ENCODE data around the gene PALM2AKAP2. TPM values are rescaled to one million over a fixed set of nuclear protein-coding genes. Genes with fewer than 3 reads are reported as not detected.

The PALM2AKAP2 gene
- 15.0 TPM for polyA plus RNA-seq (2013, experiment 1 of 2)
- polyA plus RNA-seq (2013, experiment 2 of 2) = 15.5 TPM

- Histone ChIP-seq H3K27ac (ENCODE audit: low read depth, low read length, severe bottlenecking) (no peak within 1 kb of the TSS), H3K4me3 (ENCODE audit: extremely low read depth, insufficient read depth, low read length, poor library complexity, severe bottlenecking) (peak within 1 kb of the TSS; percentile 73), H3K36me3 (ENCODE audit: control insufficient read depth, insufficient read depth, low read length) (peaks cover 13% of the 10 kb centered on the region), H3K9me3 (ENCODE audit: control insufficient read depth, low read length) (no peaks in the 10 kb centered on the region), H3K4me1 (ENCODE audit: control insufficient read depth, insufficient read depth, low read length, poor library complexity, severe bottlenecking) (no peaks in the 10 kb centered on the region)
- 1 to 2% methylated on average over 44 to 75 of the region's 85 CpGs for WGBS, 2 experiments (ENCODE audit: insufficient coverage in 2 of 2)
These were observed at the start of gene PALM2AKAP2 for GRCh38 chr9:109779711-109780452. PALM2AKAP2 (plus strand) TSS chr9:109780198; CDS start chr9:109780489, 291 bp downstream.

- WGBS, 2 experiments (ENCODE audit: insufficient coverage in 2 of 2) = 90 to 94% methylated on average over 2 to 3 of the region's 3 CpGs
These were observed 49.8 kb upstream of the PALM2AKAP2 start for GRCh38 chr9:109730228-109730627.

GRCh38 chr9:109733690-109734089, 46.3 kb upstream of the PALM2AKAP2 start:
- WGBS, 2 experiments (ENCODE audit: insufficient coverage in 2 of 2) = 100% methylated on average over 1 of the region's 2 CpGs
- no peak overlapping the region for H3K27ac ChIP-seq (ENCODE audit: low read depth, low read length, severe bottlenecking)
- no peaks in the 10 kb centered on the region for H3K4me1 ChIP-seq (ENCODE audit: control insufficient read depth, insufficient read depth, low read length, poor library complexity, severe bottlenecking)
- H3K9me3 ChIP-seq (ENCODE audit: control insufficient read depth, low read length) = no peaks in the 10 kb centered on the region
- no peaks in the 10 kb centered on the region for H3K36me3 ChIP-seq (ENCODE audit: control insufficient read depth, insufficient read depth, low read length)
- no peak overlapping the region for H3K4me3 ChIP-seq (ENCODE audit: extremely low read depth, insufficient read depth, low read length, poor library complexity, severe bottlenecking)

More at GRCh38 chr9:109730228-109730627, 49.8 kb upstream of the PALM2AKAP2 start:
- H3K27ac ChIP-seq (ENCODE audit: low read depth, low read length, severe bottlenecking) = no peak overlapping the region
- no peaks in the 10 kb centered on the region for H3K4me1 ChIP-seq (ENCODE audit: control insufficient read depth, insufficient read depth, low read length, poor library complexity, severe bottlenecking)
- H3K9me3 ChIP-seq (ENCODE audit: control insufficient read depth, low read length) = no peaks in the 10 kb centered on the region
- H3K4me3 ChIP-seq (ENCODE audit: extremely low read depth, insufficient read depth, low read length, poor library complexity, severe bottlenecking) = no peak overlapping the region
- H3K36me3 ChIP-seq (ENCODE audit: control insufficient read depth, insufficient read depth, low read length) = no peaks in the 10 kb centered on the region

GRCh38 chr9:109734814-109735213, 45.2 kb upstream of the PALM2AKAP2 start:
- 48% methylated on average over 2 of the region's 2 CpGs; no CpG with 5 or more reads in 1 of the 2 experiments for WGBS, 2 experiments (ENCODE audit: insufficient coverage in 2 of 2)
- Histone ChIP-seq H3K36me3 (ENCODE audit: control insufficient read depth, insufficient read depth, low read length) (no peaks in the 10 kb centered on the region), H3K4me1 (ENCODE audit: control insufficient read depth, insufficient read depth, low read length, poor library complexity, severe bottlenecking) (no peaks in the 10 kb centered on the region), H3K4me3 (ENCODE audit: extremely low read depth, insufficient read depth, low read length, poor library complexity, severe bottlenecking) (no peak overlapping the region), H3K27ac (ENCODE audit: low read depth, low read length, severe bottlenecking) (no peak overlapping the region), H3K9me3 (ENCODE audit: control insufficient read depth, low read length) (no peaks in the 10 kb centered on the region)

- no peaks in the 10 kb centered on the region for H3K4me1 ChIP-seq (ENCODE audit: control insufficient read depth, insufficient read depth, low read length, poor library complexity, severe bottlenecking)
- no peak overlapping the region for H3K27ac ChIP-seq (ENCODE audit: low read depth, low read length, severe bottlenecking)
- WGBS, 2 experiments (ENCODE audit: insufficient coverage in 2 of 2) = 89 to 100% methylated on average over 1 to 2 of the region's 6 CpGs
- no peaks in the 10 kb centered on the region for H3K36me3 ChIP-seq (ENCODE audit: control insufficient read depth, insufficient read depth, low read length)
- no peak overlapping the region for H3K4me3 ChIP-seq (ENCODE audit: extremely low read depth, insufficient read depth, low read length, poor library complexity, severe bottlenecking)
- H3K9me3 ChIP-seq (ENCODE audit: control insufficient read depth, low read length) = no peaks in the 10 kb centered on the region
These were observed 44.2 kb upstream of the PALM2AKAP2 start for GRCh38 chr9:109735801-109736200.

- 86 to 100% methylated on average over 1 of the region's 1 CpG for WGBS, 2 experiments (ENCODE audit: insufficient coverage in 2 of 2)
- H3K4me1 ChIP-seq (ENCODE audit: control insufficient read depth, insufficient read depth, low read length, poor library complexity, severe bottlenecking) = no peaks in the 10 kb centered on the region
- no peak overlapping the region for H3K4me3 ChIP-seq (ENCODE audit: extremely low read depth, insufficient read depth, low read length, poor library complexity, severe bottlenecking)
- H3K27ac ChIP-seq (ENCODE audit: low read depth, low read length, severe bottlenecking) = no peak overlapping the region
- H3K36me3 ChIP-seq (ENCODE audit: control insufficient read depth, insufficient read depth, low read length) = no peaks in the 10 kb centered on the region
- H3K9me3 ChIP-seq (ENCODE audit: control insufficient read depth, low read length) = no peaks in the 10 kb centered on the region
These were observed 42.7 kb upstream of the PALM2AKAP2 start for GRCh38 chr9:109737295-109737694.

GRCh38 chr9:109739760-109740159, 40.2 kb upstream of the PALM2AKAP2 start:
- Histone ChIP-seq H3K4me3 (ENCODE audit: extremely low read depth, insufficient read depth, low read length, poor library complexity, severe bottlenecking) (no peak overlapping the region), H3K36me3 (ENCODE audit: control insufficient read depth, insufficient read depth, low read length) (no peaks in the 10 kb centered on the region), H3K9me3 (ENCODE audit: control insufficient read depth, low read length) (no peaks in the 10 kb centered on the region), H3K27ac (ENCODE audit: low read depth, low read length, severe bottlenecking) (no peak overlapping the region), H3K4me1 (ENCODE audit: control insufficient read depth, insufficient read depth, low read length, poor library complexity, severe bottlenecking) (peaks cover 21% of the 10 kb centered on the region)
- 83 to 92% methylated on average over 1 to 2 of the region's 3 CpGs for WGBS, 2 experiments (ENCODE audit: insufficient coverage in 2 of 2)

GRCh38 chr9:109742776-109743348, 37.1 kb upstream of the PALM2AKAP2 start:
- Histone ChIP-seq H3K4me3 (ENCODE audit: extremely low read depth, insufficient read depth, low read length, poor library complexity, severe bottlenecking) (no peak overlapping the region), H3K4me1 (ENCODE audit: control insufficient read depth, insufficient read depth, low read length, poor library complexity, severe bottlenecking) (peaks cover 29% of the 10 kb centered on the region), H3K9me3 (ENCODE audit: control insufficient read depth, low read length) (no peaks in the 10 kb centered on the region), H3K36me3 (ENCODE audit: control insufficient read depth, insufficient read depth, low read length) (no peaks in the 10 kb centered on the region), H3K27ac (ENCODE audit: low read depth, low read length, severe bottlenecking) (peak overlapping the region; percentile 4)
- WGBS, 2 experiments (ENCODE audit: insufficient coverage in 2 of 2) = 77 to 90% methylated on average over 1 of the region's 2 CpGs

GRCh38 chr9:109743696-109744095, 36.3 kb upstream of the PALM2AKAP2 start:
- H3K4me1 ChIP-seq (ENCODE audit: control insufficient read depth, insufficient read depth, low read length, poor library complexity, severe bottlenecking) = peaks cover 29% of the 10 kb centered on the region
- no peak overlapping the region for H3K27ac ChIP-seq (ENCODE audit: low read depth, low read length, severe bottlenecking)
- WGBS, 2 experiments (ENCODE audit: insufficient coverage in 2 of 2) = 100% methylated on average over 1 of the region's 2 CpGs; no CpG with 5 or more reads in 1 of the 2 experiments
- H3K9me3 ChIP-seq (ENCODE audit: control insufficient read depth, low read length) = no peaks in the 10 kb centered on the region
- no peak overlapping the region for H3K4me3 ChIP-seq (ENCODE audit: extremely low read depth, insufficient read depth, low read length, poor library complexity, severe bottlenecking)
- no peaks in the 10 kb centered on the region for H3K36me3 ChIP-seq (ENCODE audit: control insufficient read depth, insufficient read depth, low read length)

- Histone ChIP-seq H3K4me3 (ENCODE audit: extremely low read depth, insufficient read depth, low read length, poor library complexity, severe bottlenecking) (no peak overlapping the region), H3K4me1 (ENCODE audit: control insufficient read depth, insufficient read depth, low read length, poor library complexity, severe bottlenecking) (peaks cover 38% of the 10 kb centered on the region), H3K36me3 (ENCODE audit: control insufficient read depth, insufficient read depth, low read length) (no peaks in the 10 kb centered on the region), H3K27ac (ENCODE audit: low read depth, low read length, severe bottlenecking) (peak overlapping the region; percentile 54), H3K9me3 (ENCODE audit: control insufficient read depth, low read length) (no peaks in the 10 kb centered on the region)
- WGBS, 2 experiments (ENCODE audit: insufficient coverage in 2 of 2) = 48 to 57% methylated on average over 7 to 8 of the region's 11 CpGs
These were observed 34.4 kb upstream of the PALM2AKAP2 start for GRCh38 chr9:109745335-109746283.

Data from mesodermal cell (in vitro differentiated cells).